HG02884 (cell line): ENCODE results near the gene RBM10.
A peak's percentile ranks its signal among the peaks of the same experiment; 100 is the strongest.

Source experiments
- ATAC-seq: cut with Tn5 transposase; IDR thresholded peaks from one replicate; pipeline ENCODE4 v1.9.1; 2021; ENCODE audit warnings: mild to moderate bottlenecking, moderate library complexity; ENCODE audit not compliant: unreplicated experiment

Gene RBM10

DNA sequence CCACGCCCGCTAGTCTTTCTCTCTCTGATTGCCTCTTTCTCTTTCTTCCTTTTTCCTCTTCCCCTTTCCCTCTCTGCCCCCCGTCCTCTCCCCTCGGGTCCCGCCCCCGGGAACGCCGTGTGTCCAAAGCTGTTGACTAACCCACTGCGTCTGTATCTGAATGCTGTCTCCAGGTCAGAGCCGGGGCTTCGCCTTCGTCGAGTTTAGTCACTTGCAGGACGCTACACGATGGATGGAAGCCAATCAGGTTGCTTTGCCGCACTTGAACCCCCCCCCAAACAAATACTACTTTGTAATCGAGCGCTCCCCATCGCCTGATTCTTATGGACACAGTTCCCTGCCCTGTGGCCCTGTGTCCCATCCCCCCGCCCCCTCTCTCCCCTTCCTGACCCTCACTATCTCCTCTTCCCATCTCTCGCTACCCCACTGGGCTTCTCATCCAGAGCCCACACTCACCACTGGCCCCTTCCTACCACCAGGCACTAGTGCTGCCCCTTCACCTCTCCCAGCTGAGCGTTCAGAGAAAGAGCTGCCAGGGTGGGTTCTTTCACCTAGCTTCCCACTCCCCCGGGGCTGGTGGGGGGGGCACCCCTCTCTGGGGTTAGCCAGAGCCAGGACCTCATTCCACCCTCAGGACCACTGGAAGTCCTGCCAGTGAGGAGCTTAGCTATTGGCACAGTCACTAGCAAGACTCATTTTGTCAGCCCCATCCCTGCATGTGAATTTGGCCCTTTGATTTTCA, 30.0 kb downstream of the RBM10 start:
- no peak for ATAC-seq

GRCh38 chrX:47175588-47175980, 30.6 kb downstream of the RBM10 start:
- no peak for ATAC-seq

- ATAC-seq = no peak
Observed at GRCh38 chrX:47176101-47176740, 31.2 kb downstream of the RBM10 start.

DNA sequence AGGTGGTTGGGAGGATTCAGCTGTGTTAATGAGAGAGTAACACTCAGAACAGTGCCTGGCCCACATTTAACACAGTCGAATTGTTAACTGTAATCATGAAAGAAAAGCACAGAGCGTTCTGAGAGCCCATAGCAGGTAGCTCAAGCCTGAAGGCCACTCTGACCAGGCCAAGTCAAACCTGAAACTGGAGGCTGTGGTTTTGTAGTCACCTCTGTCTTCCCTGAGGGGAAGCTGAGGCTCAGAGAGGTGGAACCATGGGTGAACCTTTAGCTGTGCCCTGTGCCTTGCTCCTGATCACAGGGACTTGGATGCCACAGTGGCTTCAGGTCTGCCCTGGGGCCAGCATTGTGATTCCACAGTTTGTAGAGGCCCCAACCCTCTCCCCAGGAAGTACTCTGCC, 32.1 kb downstream of the RBM10 start:
- ATAC-seq = no peak

GRCh38 chrX:47178337-47178736, 33.3 kb downstream of the RBM10 start:
- ATAC-seq = no peak

GRCh38 chrX:47179221-47179927, 34.4 kb downstream of the RBM10 start:
- no peak for ATAC-seq

GRCh38 chrX:47179928-47180255, 34.9 kb downstream of the RBM10 start:
- ATAC-seq = no peak

GRCh38 chrX:47180346-47180745, 35.3 kb downstream of the RBM10 start:
- no peak for ATAC-seq

GRCh38 chrX:47181301-47181700, 36.3 kb downstream of the RBM10 start:
- no peak for ATAC-seq

DNA sequence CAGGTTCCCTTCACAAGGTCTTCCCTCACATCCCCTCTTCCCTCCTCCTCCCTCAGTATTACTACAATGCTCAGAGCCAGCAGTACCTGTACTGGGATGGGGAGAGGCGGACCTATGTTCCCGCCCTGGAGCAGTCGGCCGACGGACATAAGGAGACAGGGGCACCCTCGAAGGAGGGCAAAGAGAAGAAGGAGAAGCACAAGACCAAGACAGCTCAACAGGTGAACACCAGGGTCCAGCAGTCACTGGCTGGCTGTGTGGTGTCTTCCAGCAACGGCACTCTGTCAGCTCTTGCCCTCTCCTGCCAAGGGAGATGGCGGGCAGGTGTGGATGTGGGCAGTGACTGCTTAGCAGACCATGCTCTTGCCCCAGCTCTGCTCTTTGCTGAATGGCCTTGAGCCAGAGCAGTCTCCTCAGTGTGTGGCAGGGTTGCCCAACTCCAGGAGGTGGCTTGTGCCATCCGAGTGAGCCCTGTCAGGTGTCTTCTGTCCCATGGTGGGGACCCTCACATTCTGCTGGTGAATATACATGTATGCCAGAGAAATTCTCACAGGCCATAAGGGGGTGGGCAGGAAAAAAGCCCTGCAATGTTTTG, 37.2 kb downstream of the RBM10 start:
- no peak for ATAC-seq

DNA sequence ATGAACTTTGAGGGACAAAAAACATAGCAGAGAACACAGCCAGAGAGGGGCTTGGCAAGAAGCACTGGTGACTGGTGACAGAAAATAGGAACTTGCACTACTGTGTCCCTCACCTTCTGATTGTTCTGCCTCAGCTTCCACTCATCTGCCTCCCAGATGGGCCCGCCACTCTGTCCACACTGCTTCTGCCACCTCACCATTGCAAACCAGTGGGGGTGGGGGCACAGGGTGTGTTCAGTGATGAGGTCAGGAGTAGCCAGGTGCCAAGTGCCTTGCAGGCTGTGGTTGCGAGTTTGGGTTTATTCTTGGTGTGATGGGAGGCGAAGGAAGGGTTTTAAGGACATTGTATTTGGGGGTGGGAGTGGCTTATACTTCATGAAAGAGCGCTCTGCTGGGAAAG, 39.5 kb downstream of the RBM10 start:
- no peak for ATAC-seq

GRCh38 chrX:47185241-47185640, 40.2 kb downstream of the RBM10 start:
- ATAC-seq = no peak

GRCh38 chrX:47186096-47186740, 41.2 kb downstream of the RBM10 start:
- no peak for ATAC-seq

DNA sequence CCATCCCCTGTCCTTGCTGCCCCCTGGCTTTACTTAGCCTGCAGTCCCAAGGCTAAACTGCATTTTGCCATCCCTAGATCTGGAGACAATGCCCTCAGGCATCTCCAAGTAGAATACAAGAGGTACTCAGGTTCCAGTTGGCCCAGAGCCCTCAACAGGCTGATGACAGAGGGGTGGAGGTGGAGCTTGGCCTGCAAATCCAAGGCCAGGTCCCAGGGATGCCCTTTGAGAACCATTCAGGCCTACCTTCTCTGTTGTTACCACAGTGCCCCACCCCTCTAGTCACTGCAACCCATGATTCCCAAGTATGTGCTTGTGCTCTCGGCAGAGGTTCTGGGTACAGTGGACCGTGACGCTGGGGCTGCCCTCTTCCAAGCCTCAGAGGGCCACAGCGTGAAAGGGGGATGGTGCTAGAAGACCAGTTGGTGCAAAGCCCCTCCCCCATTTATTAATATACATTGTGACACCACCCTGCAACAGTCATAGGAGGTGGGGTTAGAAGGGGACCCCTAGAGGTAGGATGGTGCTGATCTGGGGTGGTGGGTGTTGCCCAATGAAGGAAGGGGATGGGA, 42.2 kb downstream of the RBM10 start:
- ATAC-seq = no peak

DNA sequence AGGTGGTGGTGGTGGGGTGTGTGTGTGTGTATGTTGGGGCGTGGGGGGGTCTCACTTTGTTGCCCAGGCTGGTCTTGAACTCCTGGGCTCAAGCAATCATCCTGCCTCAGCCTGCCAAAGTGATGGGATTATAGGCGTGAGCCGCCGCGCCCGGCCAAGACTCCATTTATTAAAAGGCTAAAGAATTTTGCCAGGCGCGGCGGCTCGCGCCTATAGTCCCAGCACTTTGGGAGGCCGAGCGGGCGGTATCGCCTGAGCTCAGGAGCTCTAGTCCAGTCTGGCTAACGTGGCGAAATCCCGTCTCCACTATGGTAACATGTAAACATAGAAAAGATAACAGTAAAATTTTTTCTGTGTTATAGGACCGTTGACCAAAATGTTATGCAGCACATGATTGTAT, 44.9 kb downstream of the RBM10 start:
- no peak for ATAC-seq

DNA sequence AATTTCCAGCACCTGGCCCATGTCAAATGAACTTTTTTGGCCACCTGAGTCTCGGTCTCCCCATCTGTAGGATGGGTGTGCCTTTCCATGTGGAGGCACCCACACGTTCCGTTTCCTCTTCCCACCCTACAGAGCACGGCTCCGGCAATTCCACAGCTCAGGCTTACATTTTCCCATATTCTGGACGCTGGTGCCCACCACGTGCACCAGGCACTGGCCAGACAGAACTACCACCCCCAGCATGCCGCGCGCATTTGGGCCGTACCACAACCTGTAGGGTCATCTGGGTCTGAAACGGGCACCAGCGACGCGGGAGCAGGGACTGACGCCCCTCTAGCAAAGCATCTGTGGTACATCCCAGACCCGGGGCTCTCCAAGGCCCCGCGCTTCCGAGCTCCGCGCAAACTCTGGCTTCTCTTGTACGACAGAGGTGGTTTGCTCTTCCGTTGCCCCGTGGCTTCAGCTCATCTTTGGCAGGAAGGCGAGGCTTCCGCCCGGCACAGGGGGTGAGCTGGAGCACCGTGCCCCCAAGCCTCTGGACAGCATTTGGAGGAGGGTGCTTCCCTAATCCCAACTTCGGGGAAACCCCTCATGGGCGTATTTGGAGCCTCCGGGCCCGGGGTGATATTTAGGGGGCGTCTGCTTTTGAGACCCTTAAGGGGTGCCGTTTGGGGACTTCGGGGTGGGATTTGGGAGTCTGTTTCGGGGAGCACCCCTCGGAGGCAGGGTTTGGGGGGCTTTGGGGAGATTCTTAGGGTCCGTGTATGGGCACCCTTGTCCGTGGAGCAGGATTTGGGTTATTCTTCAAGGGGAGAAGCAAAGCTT, 45.6 kb downstream of the RBM10 start:
- peak; percentile 72 for ATAC-seq

DNA sequence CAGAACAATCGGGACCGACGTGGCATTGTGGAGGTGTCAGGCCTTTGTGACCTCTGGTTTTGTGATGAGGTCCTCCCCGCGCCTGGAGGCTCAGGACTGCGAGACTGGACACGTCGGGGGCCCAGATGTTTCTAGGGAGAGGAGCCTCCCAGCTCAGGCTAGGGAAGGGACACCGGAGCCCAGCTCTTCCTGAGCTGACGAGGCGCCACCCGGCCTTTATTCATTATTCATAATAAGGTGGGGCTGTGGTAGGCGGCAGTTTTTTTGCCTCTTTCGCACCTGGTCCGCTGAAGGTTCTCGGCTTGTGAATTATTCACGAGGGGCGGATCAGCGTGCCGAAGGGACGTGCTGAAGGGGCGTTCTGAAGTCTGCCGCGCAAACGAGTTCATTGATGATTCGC, 46.3 kb downstream of the RBM10 start:
- ATAC-seq = no peak

DNA sequence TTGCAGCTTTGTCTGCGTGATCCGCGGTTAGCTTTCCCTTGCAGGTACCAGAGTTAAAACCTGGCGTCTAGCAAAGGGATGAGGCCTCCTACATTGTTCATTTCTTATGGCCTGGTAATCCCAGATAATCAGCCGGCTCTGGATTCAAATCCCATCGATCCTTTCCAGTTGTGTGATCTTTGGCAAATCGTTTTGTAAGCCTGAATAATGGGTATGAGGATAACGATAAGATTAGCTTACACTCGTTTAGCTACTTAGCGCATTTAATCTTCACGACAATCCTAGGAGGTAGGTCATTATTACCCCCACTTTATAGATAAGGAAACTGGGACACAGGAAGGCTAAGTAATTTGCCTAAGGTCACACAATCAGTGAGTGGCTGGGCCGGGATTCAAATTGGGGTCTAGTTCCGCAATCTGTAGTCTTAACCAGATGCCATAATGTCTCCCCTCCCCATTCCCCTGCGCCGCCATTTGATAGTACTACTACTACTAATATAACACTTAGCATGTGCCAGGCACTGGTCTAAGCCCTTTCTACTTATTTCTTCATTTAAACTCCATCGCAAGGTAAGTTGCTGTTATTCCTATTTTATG, 46.9 kb downstream of the RBM10 start:
- ATAC-seq = no peak

- ATAC-seq = no peak
Observed at GRCh38 chrX:47193475-47194193, 48.6 kb downstream of the RBM10 start, which contains the start of gene UBA1. Gene UBA1, plus strand, starts transcription at chrX:47193829. Its CDS starts 4,974 bp downstream, at chrX:47198803.
